HG03196 (cell line): Measurements from ENCODE around the gene CALML4.
"Not testable (repeated sequence)": the region's sequence is repeated elsewhere in the genome, so short reads cannot be mapped to it uniquely, and the experiment has no call there.

ENCODE experiments used
- ATAC-seq: cut with Tn5 transposase; IDR thresholded peaks from one replicate; pipeline ENCODE4 v1.9.1; 2021; ENCODE audit not compliant: unreplicated experiment

CALML4 gene

DNA sequence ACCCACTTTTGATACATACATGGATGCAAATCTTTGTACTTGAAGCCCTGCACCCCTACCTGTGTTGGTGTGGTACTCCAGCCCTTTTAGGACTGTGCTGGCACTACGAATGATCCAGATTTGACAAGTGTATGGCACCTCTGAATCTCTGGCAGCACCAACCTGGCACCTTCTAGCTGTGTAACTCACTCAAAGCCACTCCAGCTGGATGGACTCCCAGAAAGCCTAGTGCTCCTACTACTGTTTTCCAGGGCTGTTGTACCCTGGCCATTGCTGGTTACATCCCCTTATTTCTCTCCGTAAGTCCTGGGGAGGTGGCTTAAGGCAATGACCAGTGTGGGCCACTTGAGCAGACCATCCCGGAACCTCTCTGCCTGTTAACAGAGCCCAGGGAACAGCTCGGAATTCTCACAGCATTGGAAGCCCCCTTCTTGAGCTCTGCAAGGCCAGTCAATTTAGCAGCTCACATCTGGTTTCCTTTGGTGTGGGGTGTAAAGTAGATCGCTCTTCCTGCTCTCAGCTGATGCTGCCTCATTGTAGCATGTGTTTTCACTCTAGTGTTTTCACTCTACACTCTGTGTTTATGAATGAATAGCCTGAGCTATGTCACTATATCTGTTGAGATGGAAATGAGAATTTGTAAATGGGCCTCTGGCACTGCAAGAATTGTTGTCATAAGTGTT, 12.2 kb downstream of the CALML4 start:
- no peak for ATAC-seq

GRCh38 chr15:68192117-68192516, 13.0 kb downstream of the CALML4 start:
- ATAC-seq: no peak

GRCh38 chr15:68191555-68191954, 13.6 kb downstream of the CALML4 start:
- ATAC-seq: no peak

DNA sequence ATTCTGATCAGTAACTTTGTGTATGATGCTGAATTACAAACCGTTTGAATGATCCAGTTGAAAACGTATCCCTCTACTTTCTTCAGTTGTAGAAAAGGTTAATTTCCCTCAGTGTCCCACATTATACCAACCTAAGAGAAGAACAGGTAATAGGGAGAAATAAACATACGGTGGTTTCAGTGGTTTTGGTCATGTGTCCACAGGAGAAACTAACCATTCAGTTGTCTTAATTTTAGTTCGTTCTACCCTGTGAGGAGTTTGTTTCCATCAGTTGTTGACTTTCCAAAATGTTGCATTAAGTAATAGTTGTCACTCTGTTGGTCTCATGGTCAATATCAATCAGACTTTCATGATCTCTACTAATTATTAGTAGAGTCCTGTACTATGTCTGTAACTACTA, 15.1 kb downstream of the CALML4 start:
- no peak for ATAC-seq

DNA sequence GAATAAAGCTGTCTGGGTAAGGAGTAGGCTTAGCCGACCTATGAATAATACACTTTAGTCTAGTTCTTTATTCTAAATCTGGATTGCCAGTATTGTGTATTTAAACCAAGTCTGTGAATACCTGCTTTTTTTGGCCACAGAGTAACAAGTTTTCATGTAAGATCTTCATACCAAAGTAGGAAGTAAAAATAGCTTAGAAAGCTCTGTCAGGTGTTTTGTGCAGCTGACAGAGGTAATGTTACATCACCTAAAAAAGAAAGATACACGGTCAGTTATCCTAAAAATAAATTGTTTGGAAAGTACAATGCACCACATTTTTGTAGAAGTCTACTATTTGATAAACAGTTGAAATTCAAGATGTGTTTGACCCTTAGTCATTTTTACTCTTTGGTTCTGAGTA, 16.5 kb downstream of the CALML4 start:
- no peak for ATAC-seq

DNA sequence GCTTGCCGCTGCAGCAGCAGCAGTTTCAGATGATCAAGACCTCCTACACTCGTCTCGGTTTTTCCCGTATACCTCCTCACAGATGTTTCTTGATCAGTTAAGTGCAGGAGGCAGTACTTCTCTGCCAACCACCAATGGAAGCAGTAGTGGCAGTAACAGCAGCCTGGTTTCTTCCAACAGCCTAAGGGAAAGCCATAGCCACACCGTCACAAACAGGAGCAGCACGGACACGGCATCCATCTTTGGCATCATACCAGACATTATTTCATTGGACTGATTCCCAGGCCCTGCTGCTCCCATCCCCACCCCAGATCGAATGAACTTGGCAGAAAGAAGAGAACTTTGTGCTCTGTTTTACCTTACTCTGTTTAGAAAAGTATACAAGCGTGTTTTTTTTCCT, 17.6 kb downstream of the CALML4 start:
- ATAC-seq: no peak

DNA sequence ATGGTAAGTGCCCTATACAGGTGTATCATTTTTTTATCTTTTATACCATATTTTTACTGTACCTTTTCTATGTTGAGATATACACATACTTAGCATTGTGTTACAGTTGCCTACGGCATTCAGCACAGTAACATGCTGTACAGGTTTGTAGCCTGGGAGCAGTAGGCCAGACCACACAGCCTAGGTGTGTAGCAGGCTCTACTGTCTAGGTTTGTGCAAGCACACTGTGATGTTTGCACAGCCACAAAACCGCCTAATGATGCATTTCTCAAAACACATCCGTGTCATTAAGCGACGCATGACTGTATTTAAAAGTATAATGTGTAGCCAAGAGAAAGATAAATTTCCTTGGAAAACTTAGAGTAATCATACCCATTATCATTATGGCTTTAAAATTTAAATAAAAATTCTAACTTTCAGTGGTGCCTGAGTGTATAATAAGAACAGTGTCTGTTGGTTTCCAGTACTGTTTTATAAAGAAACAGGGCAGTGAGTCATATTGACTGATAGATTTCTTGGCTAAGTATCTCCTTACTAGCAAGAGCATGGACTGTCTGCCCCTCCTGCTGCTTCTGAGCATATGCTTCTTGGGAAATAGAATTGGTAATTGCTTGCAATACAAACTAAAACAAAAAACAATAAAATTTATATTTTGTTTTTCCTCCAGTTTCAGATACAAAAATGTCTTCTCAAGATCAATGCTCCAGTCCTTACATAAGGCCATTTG, 18.3 kb downstream of the CALML4 start:
- no peak for ATAC-seq

GRCh38 chr15:68184616-68185480, 20.3 kb downstream of the CALML4 start:
- no peak for ATAC-seq

DNA sequence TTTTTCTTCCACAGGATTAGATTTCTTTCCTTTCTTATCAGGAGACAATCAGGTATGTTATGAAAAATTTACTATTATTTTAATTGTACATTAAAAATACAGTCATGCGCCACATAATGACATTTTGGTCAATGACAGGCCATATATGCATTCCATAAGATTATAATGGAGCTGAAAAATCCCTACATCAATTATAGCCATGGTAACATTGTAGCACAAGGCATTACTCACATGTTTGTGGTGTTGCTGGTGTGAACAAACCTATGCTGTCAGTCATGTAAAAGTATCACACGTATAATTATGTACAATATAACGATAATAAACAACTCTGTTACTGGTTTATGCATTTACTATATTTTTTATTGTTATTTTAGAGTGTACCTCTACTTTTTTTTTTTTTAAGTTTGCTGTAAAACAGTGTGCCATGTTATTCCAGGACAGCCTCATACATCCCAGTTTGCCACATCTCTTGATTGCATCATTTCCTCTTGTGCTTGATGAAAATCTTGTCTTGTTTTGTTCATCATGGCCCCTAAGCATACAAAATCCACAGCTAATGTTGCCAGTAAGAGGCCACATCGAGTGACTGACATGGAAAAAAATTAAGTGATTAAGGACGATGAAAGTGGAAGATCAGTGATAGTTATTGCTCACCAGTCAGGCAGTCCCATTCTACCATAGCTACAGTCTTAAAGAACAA, 21.4 kb downstream of the CALML4 start:
- ATAC-seq: no peak

GRCh38 chr15:68177742-68178141, 27.4 kb downstream of the CALML4 start:
- ATAC-seq: no peak

DNA sequence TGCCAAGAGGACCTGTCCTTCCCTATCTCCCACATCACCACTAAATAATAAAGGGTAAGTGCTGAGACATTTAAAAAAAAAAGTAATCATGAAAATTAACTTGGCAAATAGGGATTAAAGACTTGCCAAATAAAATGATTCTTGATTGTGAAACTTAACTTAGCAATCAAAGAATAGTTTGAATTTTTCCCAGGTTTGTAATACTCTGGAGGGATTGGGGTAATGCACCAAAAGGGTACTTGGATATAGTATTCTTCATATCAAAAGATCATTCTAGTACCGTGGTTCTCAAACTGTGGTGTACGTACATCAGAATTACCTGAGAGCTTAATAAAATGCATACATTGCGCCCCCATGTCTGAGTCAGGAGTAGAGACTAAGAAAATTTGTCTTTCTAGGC, 28.5 kb downstream of the CALML4 start:
- no peak for ATAC-seq

- ATAC-seq: no peak
Measured at GRCh38 chr15:68175526-68175925, 29.6 kb downstream of the CALML4 start.

- ATAC-seq: no peak
Measured at GRCh38 chr15:68173119-68173518, 32.0 kb downstream of the CALML4 start.

GRCh38 chr15:68172037-68172436, 33.1 kb downstream of the CALML4 start:
- ATAC-seq: not testable (repeated sequence)

DNA sequence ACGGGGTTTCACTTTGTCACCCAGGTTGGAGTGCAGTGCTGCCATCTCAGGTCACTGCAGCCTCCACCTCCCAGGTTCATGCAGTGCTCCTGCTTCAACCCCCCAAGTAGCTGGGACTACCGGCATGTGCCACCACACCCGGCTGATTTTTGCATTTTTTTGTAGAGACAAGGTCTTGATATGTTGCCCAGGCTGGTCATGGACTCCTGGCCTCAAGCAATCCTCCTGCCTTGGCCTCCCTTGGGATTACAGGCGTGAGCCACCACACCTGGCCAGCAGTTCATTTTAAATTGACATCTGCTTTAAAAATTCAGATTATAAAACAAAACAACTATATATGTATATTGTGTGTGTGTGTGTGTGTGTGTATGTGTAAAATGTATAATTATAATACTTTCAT, 38.3 kb downstream of the CALML4 start:
- no peak for ATAC-seq

GRCh38 chr15:68163191-68163590, 41.9 kb downstream of the CALML4 start:
- ATAC-seq: no peak

DNA sequence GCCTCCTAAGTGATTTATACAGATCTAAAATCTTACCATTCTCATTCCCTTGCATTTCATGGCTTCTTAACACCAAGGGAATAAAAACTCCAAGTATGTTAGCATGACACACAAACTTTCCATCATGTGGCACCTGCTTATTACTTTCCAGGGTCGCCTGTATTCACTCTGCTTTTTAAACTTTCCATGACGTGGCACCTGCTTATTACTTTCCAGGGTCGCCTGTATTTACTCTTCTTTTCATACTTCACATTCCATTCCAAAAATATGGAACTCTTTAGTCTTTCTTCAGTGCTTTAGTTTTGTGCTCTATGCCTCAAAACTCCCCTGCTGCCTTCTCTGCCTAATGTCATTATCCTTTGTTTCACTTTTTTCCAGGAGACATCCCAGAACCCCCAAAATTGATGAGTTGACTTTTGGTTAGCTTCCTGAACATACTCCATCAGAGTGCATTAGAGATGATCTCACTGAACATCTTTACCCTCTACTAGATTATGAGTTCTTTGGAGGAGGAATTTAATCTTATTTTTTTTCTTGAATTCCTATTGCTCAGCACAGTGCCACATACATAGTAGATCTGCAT, 47.0 kb downstream of the CALML4 start:
- ATAC-seq: no peak

- no peak for ATAC-seq
Measured at GRCh38 chr15:68157074-68157473, 48.1 kb downstream of the CALML4 start.

- ATAC-seq: no peak
Measured at GRCh38 chr15:68154923-68155559, 50.1 kb downstream of the CALML4 start.

DNA sequence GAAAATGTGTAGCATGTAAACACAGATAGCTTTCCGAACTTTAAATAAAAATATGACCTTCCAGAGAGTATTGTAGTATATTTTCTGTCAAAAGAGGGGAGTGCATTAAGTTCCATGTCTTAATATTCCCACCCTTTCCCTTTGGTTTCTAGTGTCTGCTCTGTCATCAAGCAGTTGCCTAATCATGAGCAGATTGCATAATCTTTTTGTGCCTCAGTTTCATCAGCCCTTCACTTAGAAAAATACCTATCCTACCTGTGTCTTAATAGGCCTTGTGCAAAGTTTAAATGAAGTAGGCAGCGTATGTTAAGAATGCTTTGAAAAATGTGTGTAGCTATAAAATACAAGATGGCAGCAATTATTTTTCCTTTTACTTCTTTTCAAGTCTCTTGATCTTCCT, 52.8 kb downstream of the CALML4 start:
- ATAC-seq: no peak
